NCI-H446 (cell line): ENCODE data around the gene WNT3A.
A peak's percentile ranks its signal among the peaks of the same experiment; 100 is the strongest.
"Not testable (repeated sequence)": the region's sequence is repeated elsewhere in the genome, so short reads cannot be mapped to it uniquely, and the experiment has no call there.

Source experiments
- DNase-seq, 2 experiments: peaks; one replicate each; lab custom pipeline; 2025; lab: John Stamatoyannopoulos, UW

Gene WNT3A

GRCh38 chr1:228011721-228012311 lies 5.0 kb downstream of the WNT3A start:
- DNase-seq = no peak

- no peak for DNase-seq
These were observed 5.8 kb downstream of the WNT3A start for GRCh38 chr1:228012555-228012954.

GRCh38 chr1:228013131-228013934 lies 6.5 kb downstream of the WNT3A start:
- DNase-seq = peak in 1 of 2 experiments; percentile 8

- DNase-seq = peak in 1 of 2 experiments; percentile 67
These were observed 7.4 kb downstream of the WNT3A start for GRCh38 chr1:228013935-228014930.

- no peak for DNase-seq
These were observed 8.7 kb downstream of the WNT3A start for GRCh38 chr1:228015276-228016180.

GRCh38 chr1:228016181-228016510 lies 9.3 kb downstream of the WNT3A start:
- DNase-seq = no peak

- no peak for DNase-seq
These were observed 10.0 kb downstream of the WNT3A start for GRCh38 chr1:228016653-228017355.

GRCh38 chr1:228017356-228018124 lies 10.7 kb downstream of the WNT3A start:
- DNase-seq = no peak

- DNase-seq = no peak
These were observed 11.3 kb downstream of the WNT3A start for GRCh38 chr1:228018125-228018398.

GRCh38 chr1:228018961-228019721 lies 12.3 kb downstream of the WNT3A start:
- DNase-seq = no peak

- not testable (repeated sequence) for DNase-seq
These were observed 12.9 kb downstream of the WNT3A start for GRCh38 chr1:228019722-228020083.

- DNase-seq = no peak
These were observed 14.0 kb downstream of the WNT3A start for GRCh38 chr1:228020686-228021354.

GRCh38 chr1:228021355-228022030 lies 14.7 kb downstream of the WNT3A start:
- no peak for DNase-seq

GRCh38 chr1:228022571-228023293 lies 15.9 kb downstream of the WNT3A start:
- no peak for DNase-seq

- no peak for DNase-seq
These were observed 16.5 kb downstream of the WNT3A start for GRCh38 chr1:228023294-228023639.

GRCh38 chr1:228029281-228029680 lies 22.5 kb downstream of the WNT3A start:
- no peak for DNase-seq

GRCh38 chr1:228030451-228031201 lies 23.8 kb downstream of the WNT3A start:
- no peak for DNase-seq
